ENCODE results near the gene ATP10D.
"Not testable (repeated sequence)": the region's sequence is repeated elsewhere in the genome, so short reads cannot be mapped to it uniquely, and the experiment has no call there.

GRCh38 chr4:47542640-47543039 lies 57.6 kb downstream of the ATP10D start:
- TF ChIP-seq CTCF, POLR2A, POLR2AphosphoS5 (IDR thresholded peaks at IDR 0.05): not testable (repeated sequence)
